NCI-H748 (cell line): ENCODE results near the gene OAS1.

ENCODE experiments used
- DNase-seq: peaks from one replicate; lab custom pipeline; 2025; ENCODE audit not compliant: unreplicated experiment; lab: John Stamatoyannopoulos, UW

Gene OAS1

GRCh38 chr12:112906712-112907414 lies at the start of gene OAS1:
Gene OAS1, plus strand, starts transcription at chr12:112906962. Its CDS starts 78 bp downstream, at chr12:112907040.
- DNase-seq: peak; percentile 13

- no peak for DNase-seq
These were observed 47.5 kb upstream of the OAS1 start for GRCh38 chr12:112859291-112859690.

GRCh38 chr12:112860181-112860580 lies 46.6 kb upstream of the OAS1 start:
- DNase-seq: no peak

- DNase-seq: no peak
These were observed 45.5 kb upstream of the OAS1 start for GRCh38 chr12:112861284-112861683.

- peak; percentile 70 for DNase-seq
These were observed 44.0 kb upstream of the OAS1 start for GRCh38 chr12:112862636-112863290.

- no peak for DNase-seq
These were observed 38.2 kb upstream of the OAS1 start for GRCh38 chr12:112868459-112869041.

GRCh38 chr12:112869091-112869490 lies 37.7 kb upstream of the OAS1 start:
- no peak for DNase-seq

GRCh38 chr12:112869778-112870177 lies 37.0 kb upstream of the OAS1 start:
- no peak for DNase-seq

- DNase-seq: no peak
These were observed 36.3 kb upstream of the OAS1 start for GRCh38 chr12:112870267-112870980.

- DNase-seq: no peak
These were observed 31.2 kb upstream of the OAS1 start for GRCh38 chr12:112875608-112876007.

- no peak for DNase-seq
These were observed 30.3 kb upstream of the OAS1 start for GRCh38 chr12:112876506-112876905.

- DNase-seq: no peak
These were observed 29.8 kb upstream of the OAS1 start for GRCh38 chr12:112877006-112877405.

GRCh38 chr12:112878488-112878887 lies 28.3 kb upstream of the OAS1 start:
- no peak for DNase-seq

GRCh38 chr12:112879191-112879705 lies 27.5 kb upstream of the OAS1 start:
- no peak for DNase-seq

- no peak for DNase-seq
These were observed 25.2 kb upstream of the OAS1 start for GRCh38 chr12:112881602-112882001.

GRCh38 chr12:112885236-112885635 lies 21.5 kb upstream of the OAS1 start:
- DNase-seq: no peak

- no peak for DNase-seq
These were observed 19.2 kb upstream of the OAS1 start for GRCh38 chr12:112887550-112887949.

GRCh38 chr12:112891093-112892024 lies 15.4 kb upstream of the OAS1 start:
- DNase-seq: no peak

GRCh38 chr12:112892856-112893255 lies 13.9 kb upstream of the OAS1 start:
- no peak for DNase-seq

- peak; percentile 37 for DNase-seq
These were observed 12.6 kb upstream of the OAS1 start for GRCh38 chr12:112894128-112894527.
